Uterine smooth muscle cell (primary cell): ENCODE data around the gene HBG1. TPM values are rescaled to one million over a fixed set of nuclear protein-coding genes. Genes with fewer than 3 reads are reported as not detected.

ENCODE experiments used
- total RNA-seq: library from RNA; depleted of rRNA; stranded (reverse); fragments of >200 nt; gene quantifications from 2 replicates; pipeline ENCODE4 v1.2.3, GENCODE V29; 2014

The HBG1 gene
- total RNA-seq = not detected in 2 replicates

GRCh38 chr11:5249807-5250396 lies at the start of gene HBG1:
HBG1 (minus strand) TSS chr11:5249857; CDS start chr11:5249804, 53 bp downstream.

DNA sequence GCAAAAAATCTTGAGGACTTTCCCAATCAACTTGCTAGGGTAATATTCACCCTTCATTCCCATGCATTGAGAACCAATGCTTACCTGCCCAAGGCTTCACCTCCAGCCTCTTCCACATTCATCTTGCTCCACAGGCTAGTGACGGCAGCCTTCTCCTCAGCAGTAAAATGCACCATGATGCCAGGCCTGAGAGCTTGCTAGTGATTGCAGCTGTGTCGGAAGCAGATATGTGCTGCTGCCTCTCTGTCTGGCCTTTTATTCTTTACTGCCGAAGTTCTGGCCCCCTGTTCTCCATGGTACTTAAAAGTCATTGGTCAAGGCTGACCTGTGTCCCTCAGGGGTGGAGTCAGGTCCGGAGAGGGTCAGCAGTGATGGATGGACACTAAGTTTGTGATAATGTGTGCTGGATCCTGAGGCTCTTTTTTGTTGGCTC lies 20.1 kb upstream of the HBG1 start, which contains the start of gene HBE1:
HBE1 (minus strand) TSS at position 231 of the 433 bp plus-strand sequence; CDS start at position 176, 55 bp downstream.

DNA sequence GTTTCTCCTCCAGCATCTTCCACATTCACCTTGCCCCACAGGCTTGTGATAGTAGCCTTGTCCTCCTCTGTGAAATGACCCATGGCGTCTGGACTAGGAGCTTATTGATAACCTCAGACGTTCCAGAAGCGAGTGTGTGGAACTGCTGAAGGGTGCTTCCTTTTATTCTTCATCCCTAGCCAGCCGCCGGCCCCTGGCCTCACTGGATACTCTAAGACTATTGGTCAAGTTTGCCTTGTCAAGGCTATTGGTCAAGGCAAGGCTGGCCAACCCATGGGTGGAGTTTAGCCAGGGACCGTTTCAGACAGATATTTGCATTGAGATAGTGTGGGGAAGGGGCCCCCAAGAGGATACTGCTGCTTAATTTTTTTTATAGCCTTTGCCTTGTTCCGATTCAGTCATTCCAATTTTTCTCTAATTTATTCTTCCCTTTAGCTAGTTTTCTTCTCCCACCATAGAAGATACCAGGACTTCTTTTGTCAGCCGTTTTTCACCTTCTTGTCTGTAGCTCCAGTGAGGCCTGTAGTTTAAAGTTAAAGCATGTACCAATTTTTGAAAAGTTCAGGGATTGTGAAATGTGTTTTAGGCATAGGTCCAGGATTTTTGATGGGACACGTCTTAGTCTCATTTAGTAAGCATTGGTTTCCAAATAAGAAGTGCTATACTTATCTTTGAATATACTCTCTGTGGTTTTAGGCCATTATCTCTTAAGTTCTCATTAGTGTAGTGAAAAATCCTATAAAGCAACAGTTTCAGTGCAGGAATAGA lies 5.2 kb upstream of the HBG1 start, which contains the start of gene HBG2:
HBG2 (minus strand) TSS at position 136 of the 768 bp plus-strand sequence; CDS start at position 83, 53 bp downstream.

DNA sequence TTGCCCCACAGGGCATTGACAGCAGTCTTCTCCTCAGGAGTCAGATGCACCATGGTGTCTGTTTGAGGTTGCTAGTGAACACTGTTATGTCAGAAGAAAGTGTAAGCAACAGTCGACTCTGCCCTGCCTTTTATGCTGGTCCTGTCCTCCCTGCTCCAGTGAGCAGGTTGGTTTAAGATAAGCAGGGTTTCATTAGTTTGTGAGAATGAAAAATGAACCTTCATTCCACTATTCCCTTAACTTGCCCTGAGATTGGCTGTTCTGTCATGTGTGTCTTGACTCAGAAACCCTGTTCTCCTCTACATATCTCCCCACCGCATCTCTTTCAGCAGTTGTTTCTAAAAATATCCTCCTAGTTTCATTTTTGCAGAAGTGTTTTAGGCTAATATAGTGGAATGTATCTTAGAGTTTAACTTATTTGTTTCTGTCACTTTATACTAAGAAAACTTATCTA lies 15.2 kb downstream of the HBG1 start, which contains the start of gene HBD:
HBD (minus strand) TSS at position 103 of the 454 bp plus-strand sequence; CDS start at position 53, 50 bp downstream.

GRCh38 chr11:5226732-5227310 lies 22.8 kb downstream of the HBG1 start, which contains the start of gene HBB:
HBB (minus strand) TSS chr11:5227071; CDS start chr11:5227021, 50 bp downstream.

GRCh38 chr11:5200582-5200981 lies 49.1 kb downstream of the HBG1 start, which contains the start of gene OR51V1:
OR51V1 (minus strand) TSS chr11:5200682; CDS start chr11:5200682, 0 bp downstream.

Other genes starting within 250 kb of the HBG1 start
- gene OR52J3, start 203.3 kb downstream of the HBG1 start, total RNA-seq = not detected in 2 replicates
- not detected in 2 replicates for gene OR52E2, start 190.2 kb downstream of the HBG1 start, total RNA-seq
- gene OR52E1, start 180.3 kb downstream of the HBG1 start, total RNA-seq = not detected in 2 replicates
- gene OR52A5, start 111.5 kb downstream of the HBG1 start, total RNA-seq = not detected in 2 replicates
- gene OR52A1, start 95.1 kb downstream of the HBG1 start, total RNA-seq = not detected in 2 replicates
- gene OR51V1, start 49.2 kb downstream of the HBG1 start, total RNA-seq = not detected in 2 replicates
- gene HBB, start 22.8 kb downstream of the HBG1 start, total RNA-seq = not detected in 2 replicates
- 0.25 and 0.77 TPM in 2 replicates for gene HBD, start 15.4 kb downstream of the HBG1 start, total RNA-seq
- gene HBG2, start 4.9 kb upstream of the HBG1 start, total RNA-seq = not detected in 2 replicates
- gene HBE1, start 20.1 kb upstream of the HBG1 start, total RNA-seq = not detected in 2 replicates
- gene OR51B4, start 52.1 kb upstream of the HBG1 start, total RNA-seq = 0.11 TPM in 1 of 2 replicates, not detected in the other
- gene OR51B2, start 74.4 kb upstream of the HBG1 start, total RNA-seq = 0.12 TPM in 1 of 2 replicates, not detected in the other
- gene OR51B5, start 93.7 kb upstream of the HBG1 start, total RNA-seq = 0.12 TPM in 1 of 2 replicates, not detected in the other
- not detected in 2 replicates for gene OR51B6, start 101.7 kb upstream of the HBG1 start, total RNA-seq
- 0.11 TPM in 1 of 2 replicates, not detected in the other for gene OR51M1, start 134.0 kb upstream of the HBG1 start, total RNA-seq
- gene OR51Q1, start 172.3 kb upstream of the HBG1 start, total RNA-seq = not detected in 2 replicates
- gene OR51I1, start 191.7 kb upstream of the HBG1 start, total RNA-seq = 0.11 TPM in 1 of 2 replicates, not detected in the other
- gene OR51I2, start 199.5 kb upstream of the HBG1 start, total RNA-seq = not detected in 2 replicates
- gene OR52D1, start 238.8 kb upstream of the HBG1 start, total RNA-seq = not detected in 2 replicates